Esophagus muscularis mucosa (tissue), 4 donors: Measurements from ENCODE around the gene PLOD3. TPM values are rescaled to one million over a fixed set of nuclear protein-coding genes. Genes with fewer than 3 reads are reported as not detected.

Source experiments
- DNase-seq: peaks from one replicate; pipeline ENCODE4 v3.0.0-alpha.2; 2017; ENCODE audit errors: extremely low spot score
- H3K27ac ChIP-seq, 4 donors: fragments of 200-600 bp; sonication (generic); replicated peaks in 1 of 4; 1 replicate in 3 of 4; 2 replicates in 1 of 4; pipeline ENCODE4 v1.5.1; 2016 to 2019; ENCODE audit warnings: mild to moderate bottlenecking in 1 of 4
- H3K27me3 ChIP-seq, 4 donors: fragments of 200-600 bp; sonication (generic); one replicate each; pipeline versions ENCODE4 v1.5.1 to v1.6.0; 2016 to 2019
- H3K36me3 ChIP-seq, 4 donors: fragments of 200-600 bp; sonication (generic); one replicate each; pipeline ENCODE4 v1.5.1; 2016 to 2019
- H3K4me1 ChIP-seq, 4 donors: fragments of 200-600 bp; sonication (generic); one replicate each; pipeline ENCODE4 v1.5.1; 2016 to 2019
- H3K4me3 ChIP-seq, 4 donors: fragments of 200-600 bp; sonication (generic); 1 replicate in 2 of 4; 2 replicates in 2 of 4; pipeline ENCODE4 v1.5.1; 2016 to 2019; ENCODE audit warnings: mild to moderate bottlenecking in 4 of 4, moderate library complexity in 1 of 4
- H3K9me3 ChIP-seq, 4 donors: fragments of 200-600 bp; sonication (generic); 1 replicate in 3 of 4; 2 replicates in 1 of 4; pipeline ENCODE4 v1.5.1; 2016 to 2019
- CTCF ChIP-seq, 3 experiments: fragments of 200-600 bp in 2 of 3; fragments of 450-650 bp in 1 of 3; sonication (generic) in 2 of 3; IDR thresholded peaks; one replicate each; pipeline ENCODE4 v1.5.1; 2017 to 2019; ENCODE audit warnings: antibody characterized with exemption in 3 of 3, mild to moderate bottlenecking in 2 of 3, moderate library complexity in 1 of 3
- EP300 ChIP-seq: sonication (generic); formaldehyde crosslinking; IDR thresholded peaks from one replicate; pipeline ENCODE4 v1.6.1; 2017; ENCODE audit warnings: antibody characterized with exemption
- POLR2A ChIP-seq: fragments of 450-650 bp; IDR thresholded peaks from one replicate; pipeline ENCODE4 v1.6.1; 2017; ENCODE audit warnings: antibody characterized with exemption, moderate library complexity, mild to moderate bottlenecking, low read depth
- POLR2AphosphoS5 ChIP-seq, 2 donors: sonication (generic); formaldehyde crosslinking; IDR thresholded peaks; one replicate each; pipeline ENCODE4 v1.6.1; 2017; ENCODE audit warnings: antibody characterized with exemption in 2 of 2
- WGBS: methylation state at CpG from one replicate; pipeline ENCODE4 v1.1.5; 2018; 5-methylcytosine and 5-hydroxymethylcytosine counted together
- intact Hi-C: fragments of 100-400 bp; cut with DNase I; formaldehyde crosslinking; loops from one replicate; pipeline ENCODE4 v1.15.1; 2023
- total RNA-seq, 4 donors: library from RNA; depleted of rRNA; stranded (reverse); fragments of >200 nt; gene quantifications; one replicate each; pipeline versions ENCODE4 v1.1.0 to v1.2.1, GENCODE V29; 2016

PLOD3 gene
- total RNA-seq, 4 donors from 2014 or later = 30.3 to 60.2 (median 50.1) TPM

DNA sequence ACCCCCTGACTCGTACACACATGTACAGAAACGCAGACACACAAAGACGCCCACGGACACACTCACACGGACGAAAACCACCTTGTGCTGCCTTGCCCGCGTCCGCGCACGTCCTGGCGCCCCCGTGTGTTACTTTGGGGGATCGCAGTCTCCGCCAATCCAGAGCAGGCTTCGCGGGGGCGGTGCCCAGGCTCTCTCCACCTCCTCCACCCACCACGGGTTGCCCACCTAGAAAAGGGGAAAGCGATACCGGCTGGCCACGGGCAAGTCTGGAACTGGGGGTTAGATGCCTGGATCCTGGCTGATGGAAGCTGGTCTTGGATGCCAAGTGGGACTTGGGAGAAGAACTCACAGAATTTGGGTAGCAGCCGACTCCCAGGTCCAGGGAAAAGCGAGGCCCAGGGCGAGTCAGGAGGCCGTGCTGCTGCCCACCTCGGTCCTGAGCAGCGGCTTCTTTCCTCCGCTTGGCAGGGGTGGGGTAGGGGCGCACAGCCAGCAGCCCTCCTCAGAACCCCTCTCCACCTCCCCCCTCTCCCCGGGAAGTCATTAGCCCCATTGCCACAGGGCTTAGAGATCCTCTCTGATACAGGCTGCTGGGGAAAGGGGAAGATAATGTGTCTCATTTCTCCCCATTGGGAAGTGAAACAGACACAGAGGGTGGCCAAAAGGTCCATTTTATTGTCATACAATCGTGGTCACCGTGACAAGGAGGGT is 47.4 kb downstream of the PLOD3 start:
- Histone ChIP-seq H3K36me3 (no peaks in the 10 kb centered on the region), H3K4me1 (peaks cover 48 to 66% (median 53%) of the 10 kb centered on the region in 4 donors), H3K27me3 (peaks cover 25 to 100% (median 99%) of the 10 kb centered on the region in 4 donors), H3K27ac (no peak overlapping the region), H3K4me3 (no peak overlapping the region), H3K9me3 (no peaks in the 10 kb centered on the region)
- intact Hi-C loops = loop anchor here (1.0 kb wide), 1 partner anchor 26 kb away; no protein-coding TSS in a partner anchor
- TF ChIP-seq EP300 (no peak), CTCF (IDR thresholded peaks at IDR 0.05) (peak; percentile 73 to 93 (median 75)), POLR2AphosphoS5 (IDR thresholded peaks at IDR 0.05) (peak in 1 of 2 donors; percentile 12), POLR2A (no peak)
- WGBS = 0% methylated on average over 18 of the region's 33 CpGs
- DNase-seq = no peak

DNA sequence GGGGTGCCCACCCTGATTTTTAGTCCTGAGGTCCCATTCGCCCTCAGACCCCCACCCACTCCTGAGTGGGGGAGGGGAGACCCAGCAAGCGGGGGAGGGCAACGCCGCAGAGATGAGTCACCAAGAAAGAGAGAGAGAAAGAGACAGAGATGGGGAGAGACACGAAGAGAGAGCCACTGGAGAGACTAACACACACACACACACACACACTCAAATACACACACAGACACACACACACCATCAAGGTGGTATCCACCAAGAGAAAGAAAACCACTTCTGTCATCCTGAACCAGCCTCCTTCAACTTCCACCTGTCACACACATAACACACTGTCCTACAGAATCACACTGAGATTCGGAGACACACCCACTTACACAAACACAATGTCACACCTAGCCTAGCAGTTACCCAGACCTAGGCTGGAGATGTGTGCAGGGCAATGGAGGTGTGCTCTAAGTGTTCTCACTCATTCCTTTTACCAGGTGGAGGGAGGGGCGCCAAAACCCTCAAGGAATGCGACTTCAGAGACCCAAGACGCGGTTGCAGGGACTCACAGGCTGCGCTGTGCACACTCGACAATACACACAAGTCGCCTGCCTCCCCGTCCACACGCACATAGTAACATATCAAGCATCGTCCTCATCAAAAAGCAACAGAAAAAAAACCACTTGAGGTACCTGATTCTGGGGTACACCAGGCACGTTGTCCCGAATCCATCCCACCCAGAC is 48.1 kb downstream of the PLOD3 start:
- H3K9me3 ChIP-seq = no peaks in the 10 kb centered on the region
- peaks cover 27 to 100% (median 99%) of the 10 kb centered on the region in 4 donors for H3K27me3 ChIP-seq
- no peak for TF ChIP-seq EP300
- H3K27ac ChIP-seq = no peak overlapping the region
- 2% methylated on average over 9 of the region's 18 CpGs for WGBS
- intact Hi-C loops = loop anchor here (1.0 kb wide), 1 partner anchor 25 kb away; no protein-coding TSS in a partner anchor
- no peaks in the 10 kb centered on the region for H3K36me3 ChIP-seq
- no peak overlapping the region for H3K4me3 ChIP-seq
- peaks cover 53 to 69% (median 57%) of the 10 kb centered on the region in 4 donors for H3K4me1 ChIP-seq
- DNase-seq = no peak

DNA sequence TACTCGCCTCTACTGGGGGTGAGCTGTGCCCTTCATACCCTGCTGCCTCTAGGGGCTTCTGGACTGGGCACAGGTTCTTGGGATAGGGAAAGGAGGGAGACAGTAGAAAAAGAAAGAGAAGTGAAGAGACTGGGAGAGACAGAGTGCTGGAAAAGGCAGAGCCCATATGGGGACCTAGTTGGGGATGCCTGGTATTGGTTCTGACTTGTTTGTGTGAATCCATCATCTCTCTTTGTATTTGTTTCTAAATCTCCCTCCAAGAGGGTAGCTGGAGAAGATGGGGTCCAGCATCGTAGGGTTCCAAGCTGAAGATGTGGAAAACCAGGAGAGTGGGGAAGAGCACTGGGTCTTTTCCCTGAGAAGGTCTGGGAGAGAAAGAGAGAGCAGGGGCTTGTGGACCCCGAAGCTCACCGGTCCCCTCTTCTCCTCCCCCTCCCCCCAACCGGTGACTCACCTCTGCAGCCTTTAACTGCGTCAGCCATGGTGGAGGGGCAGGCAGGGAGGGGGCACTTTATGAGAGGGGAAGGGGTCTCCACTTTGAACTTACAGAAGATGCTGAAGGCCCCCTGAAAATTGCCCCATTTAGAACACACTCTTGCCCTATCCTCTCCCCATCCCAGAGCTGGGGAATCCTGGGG is 48.9 kb downstream of the PLOD3 start:
- Histone ChIP-seq H3K9me3 (no peaks in the 10 kb centered on the region), H3K4me1 (peaks cover 53 to 69% (median 58%) of the 10 kb centered on the region in 4 donors), H3K27me3 (peaks cover 34 to 100% (median 99%) of the 10 kb centered on the region in 4 donors), H3K36me3 (no peaks in the 10 kb centered on the region), H3K4me3 (no peak overlapping the region), H3K27ac (no peak overlapping the region)
- TF ChIP-seq EP300 (no peak), CTCF (IDR thresholded peaks at IDR 0.05) (no peak), POLR2A (no peak), POLR2AphosphoS5 (IDR thresholded peaks at IDR 0.05) (no peak)
- intact Hi-C loops = loop anchor here (1.0 kb wide), 1 partner anchor 24 kb away; no protein-coding TSS in a partner anchor
- WGBS = 7% methylated on average over 6 of the region's 6 CpGs
- no peak for DNase-seq

- H3K9me3 ChIP-seq = no peaks in the 10 kb centered on the region
- peaks cover 29 to 100% (median 98%) of the 10 kb centered on the region in 4 donors for H3K27me3 ChIP-seq
- TF ChIP-seq CTCF (IDR thresholded peaks at IDR 0.05) (no peak), POLR2A (no peak), POLR2AphosphoS5 (IDR thresholded peaks at IDR 0.05) (no peak), EP300 (no peak)
- H3K4me1 ChIP-seq = peaks cover 53 to 69% (median 58%) of the 10 kb centered on the region in 4 donors
- H3K36me3 ChIP-seq = no peaks in the 10 kb centered on the region
- H3K27ac ChIP-seq = no peak overlapping the region
- DNase-seq = no peak
- intact Hi-C loops = no loop called here
- no peak overlapping the region for H3K4me3 ChIP-seq
- WGBS = 3% methylated on average over 12 of the region's 12 CpGs
These were observed 49.6 kb downstream of the PLOD3 start for GRCh38 chr7:101167645-101168411.
